Neural progenitor cell (in vitro differentiated cells): Measurements from ENCODE around the gene CCNY.

Experiments used
- CTCF ChIP-seq: fragments of 200-600 bp; sonication (generic); IDR thresholded peaks from 2 replicates; pipeline ENCODE4 v1.5.1; 2017; ENCODE audit warnings: antibody characterized with exemption, mild to moderate bottlenecking
- EZH2 ChIP-seq: fragments of 200-600 bp; sonication (generic); IDR thresholded peaks from 2 replicates; pipeline ENCODE4 v1.6.1; 2017; ENCODE audit warnings: antibody characterized with exemption, mild to moderate bottlenecking, moderate library complexity
- EZH2phosphoT487 ChIP-seq: fragments of 200-600 bp; sonication (generic); IDR thresholded peaks from 2 replicates; pipeline ENCODE4 v1.6.1; 2017; ENCODE audit warnings: antibody characterized with exemption

- TF ChIP-seq CTCF: no peak
- TF ChIP-seq EZH2: no peak
- no peak for TF ChIP-seq EZH2phosphoT487
Measured at GRCh38 chr10:35507519-35508109, 171.3 kb downstream of the CCNY start.
